Measurements from ENCODE around the gene KLRC3.
"Not testable (repeated sequence)": the region's sequence is repeated elsewhere in the genome, so short reads cannot be mapped to it uniquely, and the experiment has no call there.

Gene KLRC3

GRCh38 chr12:10448236-10448635 is 27.8 kb upstream of the KLRC3 start:
- ATAC-seq (ENCODE audit: insufficient read depth, low read depth): no peak
- no peak overlapping the region for H3K27ac ChIP-seq (ENCODE audit: low read length)
- no peak for DNase-seq
- no peak overlapping the region for H2AFZ ChIP-seq (ENCODE audit: low read depth, low read length)
- H3K9me3 ChIP-seq (ENCODE audit: insufficient read depth, low read length, severe bottlenecking): no peaks in the 10 kb centered on the region
- no peaks in the 10 kb centered on the region for H3K4me1 ChIP-seq (ENCODE audit: insufficient read depth, low read length)
- no peaks in the 10 kb centered on the region for H3K36me3 ChIP-seq (ENCODE audit: insufficient read depth, low read length)
- H4K20me1 ChIP-seq (ENCODE audit: insufficient read depth, low read length): no peaks in the 10 kb centered on the region
- H3K79me2 ChIP-seq (ENCODE audit: insufficient read depth, low read length): no peaks in the 10 kb centered on the region
- no peaks in the 10 kb centered on the region for H3K27me3 ChIP-seq (ENCODE audit: insufficient read depth, low read length, poor library complexity)
- no peak overlapping the region for H3K9ac ChIP-seq (ENCODE audit: low read depth, low read length)
- no peak overlapping the region for H3K4me2 ChIP-seq (ENCODE audit: insufficient read depth, low read length)
- TF ChIP-seq EZH2 (IDR thresholded peaks at IDR 0.05; ENCODE audit: borderline replicate concordance, low read depth, low read length, severe bottlenecking) (no peak), CTCF (IDR thresholded peaks at IDR 0.05; ENCODE audit: borderline replicate concordance, extremely low read depth, low read length, poor library complexity, severe bottlenecking) (no peak)
- H3K4me3 ChIP-seq (ENCODE audit: low read depth in 1 of 2, low read length in 2 of 2): no peak overlapping the region

GRCh38 chr12:10446052-10446451 is 25.7 kb upstream of the KLRC3 start:
- H3K79me2 ChIP-seq (ENCODE audit: insufficient read depth, low read length); H2AFZ ChIP-seq (ENCODE audit: low read depth, low read length); H3K27me3 ChIP-seq (ENCODE audit: insufficient read depth, low read length, poor library complexity); H3K36me3 ChIP-seq (ENCODE audit: insufficient read depth, low read length); H3K4me3 ChIP-seq (ENCODE audit: low read depth in 1 of 2, low read length in 2 of 2); H3K4me1 ChIP-seq (ENCODE audit: insufficient read depth, low read length); DNase-seq; H3K27ac ChIP-seq (ENCODE audit: low read length); ATAC-seq (ENCODE audit: insufficient read depth, low read depth); H3K9ac ChIP-seq (ENCODE audit: low read depth, low read length); H3K9me3 ChIP-seq (ENCODE audit: insufficient read depth, low read length, severe bottlenecking); H4K20me1 ChIP-seq (ENCODE audit: insufficient read depth, low read length); H3K4me2 ChIP-seq (ENCODE audit: insufficient read depth, low read length): not testable (repeated sequence)

GRCh38 chr12:10441144-10441543 is 20.7 kb upstream of the KLRC3 start:
- ATAC-seq (ENCODE audit: insufficient read depth, low read depth); H3K36me3 ChIP-seq (ENCODE audit: insufficient read depth, low read length); H4K20me1 ChIP-seq (ENCODE audit: insufficient read depth, low read length); H3K4me2 ChIP-seq (ENCODE audit: insufficient read depth, low read length); H3K27me3 ChIP-seq (ENCODE audit: insufficient read depth, low read length, poor library complexity); H3K9me3 ChIP-seq (ENCODE audit: insufficient read depth, low read length, severe bottlenecking); DNase-seq; H2AFZ ChIP-seq (ENCODE audit: low read depth, low read length); H3K9ac ChIP-seq (ENCODE audit: low read depth, low read length); H3K27ac ChIP-seq (ENCODE audit: low read length); H3K4me3 ChIP-seq (ENCODE audit: low read depth in 1 of 2, low read length in 2 of 2); H3K79me2 ChIP-seq (ENCODE audit: insufficient read depth, low read length); H3K4me1 ChIP-seq (ENCODE audit: insufficient read depth, low read length): not testable (repeated sequence)

GRCh38 chr12:10439608-10440274 is 19.3 kb upstream of the KLRC3 start:
- not testable (repeated sequence) for H3K9me3 ChIP-seq (ENCODE audit: insufficient read depth, low read length, severe bottlenecking); H3K27ac ChIP-seq (ENCODE audit: low read length); ATAC-seq (ENCODE audit: insufficient read depth, low read depth); H3K4me3 ChIP-seq (ENCODE audit: low read depth in 1 of 2, low read length in 2 of 2); H3K27me3 ChIP-seq (ENCODE audit: insufficient read depth, low read length, poor library complexity); H2AFZ ChIP-seq (ENCODE audit: low read depth, low read length); H3K9ac ChIP-seq (ENCODE audit: low read depth, low read length); H3K4me1 ChIP-seq (ENCODE audit: insufficient read depth, low read length); H3K79me2 ChIP-seq (ENCODE audit: insufficient read depth, low read length); H4K20me1 ChIP-seq (ENCODE audit: insufficient read depth, low read length); DNase-seq; H3K36me3 ChIP-seq (ENCODE audit: insufficient read depth, low read length); H3K4me2 ChIP-seq (ENCODE audit: insufficient read depth, low read length)

- H3K4me3 ChIP-seq (ENCODE audit: low read depth in 1 of 2, low read length in 2 of 2); H3K4me1 ChIP-seq (ENCODE audit: insufficient read depth, low read length); H4K20me1 ChIP-seq (ENCODE audit: insufficient read depth, low read length); H3K27ac ChIP-seq (ENCODE audit: low read length); DNase-seq; H3K27me3 ChIP-seq (ENCODE audit: insufficient read depth, low read length, poor library complexity); H3K9ac ChIP-seq (ENCODE audit: low read depth, low read length); H3K4me2 ChIP-seq (ENCODE audit: insufficient read depth, low read length); ATAC-seq (ENCODE audit: insufficient read depth, low read depth); H2AFZ ChIP-seq (ENCODE audit: low read depth, low read length); H3K36me3 ChIP-seq (ENCODE audit: insufficient read depth, low read length); H3K79me2 ChIP-seq (ENCODE audit: insufficient read depth, low read length); H3K9me3 ChIP-seq (ENCODE audit: insufficient read depth, low read length, severe bottlenecking): not testable (repeated sequence)
Measured at GRCh38 chr12:10437601-10438000, 17.2 kb upstream of the KLRC3 start.

- not testable (repeated sequence) for ATAC-seq (ENCODE audit: insufficient read depth, low read depth); H3K9ac ChIP-seq (ENCODE audit: low read depth, low read length); H3K4me3 ChIP-seq (ENCODE audit: low read depth in 1 of 2, low read length in 2 of 2); H4K20me1 ChIP-seq (ENCODE audit: insufficient read depth, low read length); H3K79me2 ChIP-seq (ENCODE audit: insufficient read depth, low read length); H3K9me3 ChIP-seq (ENCODE audit: insufficient read depth, low read length, severe bottlenecking); H3K4me2 ChIP-seq (ENCODE audit: insufficient read depth, low read length); H3K27ac ChIP-seq (ENCODE audit: low read length); H3K27me3 ChIP-seq (ENCODE audit: insufficient read depth, low read length, poor library complexity); DNase-seq; H3K36me3 ChIP-seq (ENCODE audit: insufficient read depth, low read length); H2AFZ ChIP-seq (ENCODE audit: low read depth, low read length); H3K4me1 ChIP-seq (ENCODE audit: insufficient read depth, low read length)
Measured at GRCh38 chr12:10435816-10436215, 15.4 kb upstream of the KLRC3 start, which contains the start of gene KLRC2. Gene KLRC2, minus strand, starts transcription at chr12:10436010. Its CDS starts 24 bp downstream, at chr12:10435986.

GRCh38 chr12:10430623-10431022 is 10.2 kb upstream of the KLRC3 start:
- H3K9ac ChIP-seq (ENCODE audit: low read depth, low read length); H3K79me2 ChIP-seq (ENCODE audit: insufficient read depth, low read length); H3K4me2 ChIP-seq (ENCODE audit: insufficient read depth, low read length); H3K4me1 ChIP-seq (ENCODE audit: insufficient read depth, low read length); H3K36me3 ChIP-seq (ENCODE audit: insufficient read depth, low read length); H3K9me3 ChIP-seq (ENCODE audit: insufficient read depth, low read length, severe bottlenecking); H3K27me3 ChIP-seq (ENCODE audit: insufficient read depth, low read length, poor library complexity); H3K27ac ChIP-seq (ENCODE audit: low read length); ATAC-seq (ENCODE audit: insufficient read depth, low read depth); DNase-seq; H2AFZ ChIP-seq (ENCODE audit: low read depth, low read length); H4K20me1 ChIP-seq (ENCODE audit: insufficient read depth, low read length); H3K4me3 ChIP-seq (ENCODE audit: low read depth in 1 of 2, low read length in 2 of 2): not testable (repeated sequence)
